H1 (cell line): ENCODE results near the gene IL17D. TPM values are rescaled to one million over a fixed set of nuclear protein-coding genes. Genes with fewer than 3 reads are reported as not detected.

Source experiments
- CTCF ChIA-PET: fragments of 300-600 bp; sonication (Branson Sonifier 250); formaldehyde crosslinking; loops from one replicate; lab custom pipeline; 2021; ENCODE audit not compliant: partially characterized antibody; lab: Charles Lee
- POLR2A ChIA-PET: fragments of 300-600 bp; sonication (Branson Sonifier 250); formaldehyde crosslinking; loops from one replicate; lab custom pipeline; 2021; ENCODE audit warnings: inconsistent platforms; ENCODE audit not compliant: partially characterized antibody; lab: Charles Lee
- DNase-seq, 2 experiments: peaks; one replicate each; pipeline versions ENCODE4 v3.0.0 to v3.0.0-alpha.2; 2010 to 2022; ENCODE audit warnings: low spot score in 2 of 2, low read depth in 1 of 2, mixed read lengths in 1 of 2
- FAIRE-seq: peaks from 2 replicates; lab custom pipeline; 2011; peaks lifted over from hg19 to GRCh38; lab: Jason Lieb, UNC
- H2AFZ ChIP-seq: 2 replicates; pipeline ENCODE4 v1.8.1; 2012; ENCODE audit warnings: low read length, inconsistent platforms
- H2AK5ac ChIP-seq: 2 replicates; pipeline ENCODE4 v1.6.1; 2013; ENCODE audit warnings: low read depth, low read length
- H2BK120ac ChIP-seq: replicated peaks from 2 replicates; pipeline ENCODE3; 2013; ENCODE audit warnings: low read depth, low read length, inconsistent platforms
- H2BK12ac ChIP-seq: 2 replicates; pipeline ENCODE4 v1.6.1; 2013; ENCODE audit warnings: low read depth, low read length
- H2BK15ac ChIP-seq: 2 replicates; pipeline ENCODE4 v1.6.1; 2013; ENCODE audit warnings: low read length
- H2BK20ac ChIP-seq: 2 replicates; pipeline ENCODE4 v1.6.1; 2013; ENCODE audit warnings: low read length
- H2BK5ac ChIP-seq: 2 replicates; pipeline ENCODE4 v1.6.1; 2013; ENCODE audit warnings: low read depth, low read length
- H3K14ac ChIP-seq: 2 replicates; pipeline ENCODE4 v1.6.1; 2013; ENCODE audit warnings: inconsistent platforms; ENCODE audit not compliant: insufficient read length
- H3K18ac ChIP-seq: 2 replicates; pipeline ENCODE4 v1.6.1; 2013; ENCODE audit warnings: low read length; ENCODE audit errors: extremely low read depth
- H3K23ac ChIP-seq: 2 replicates; pipeline ENCODE4 v1.6.1; 2013; ENCODE audit warnings: inconsistent platforms; ENCODE audit not compliant: insufficient read length
- H3K23me2 ChIP-seq: 2 replicates; pipeline ENCODE4 v1.6.1; 2013; ENCODE audit warnings: low read depth, low read length
- H3K27ac ChIP-seq: 2 replicates; pipeline ENCODE4 v1.6.1; 2011; ENCODE audit warnings: low read depth, low read length, inconsistent platforms
- H3K27me3 ChIP-seq, 4 experiments: replicated peaks in 1 of 4; 1 replicate in 1 of 4; 2 replicates in 3 of 4; pipeline versions ENCODE4 v1.6.1 to v1.8.1; 2011 to 2013; ENCODE audit warnings: low read length in 3 of 4, mild to moderate bottlenecking in 3 of 4, inconsistent platforms in 2 of 4, mixed read lengths in 2 of 4, moderate library complexity in 1 of 4; ENCODE audit not compliant: control insufficient read depth in 3 of 4, insufficient read depth in 3 of 4; ENCODE audit errors: extremely low read depth in 1 of 4
- H3K36me3 ChIP-seq, 4 experiments: 2 replicates each; pipeline versions ENCODE4 v1.6.1 to v1.8.1; 2011 to 2013; ENCODE audit warnings: mild to moderate bottlenecking in 4 of 4, low read length in 3 of 4, moderate library complexity in 2 of 4, control low read depth in 1 of 4, inconsistent platforms in 1 of 4; ENCODE audit not compliant: insufficient read depth in 4 of 4, control insufficient read depth in 2 of 4
- H3K4ac ChIP-seq: replicated peaks from 2 replicates; pipeline ENCODE3; 2013; ENCODE audit warnings: low read length, low read depth, mixed read lengths, inconsistent platforms; ENCODE audit not compliant: insufficient read length
- H3K4me1 ChIP-seq, 4 experiments: replicated peaks in 1 of 4; 1 replicate in 1 of 4; 2 replicates in 3 of 4; pipeline versions ENCODE4 v1.6.1 to v1.8.1; 2011 to 2013; ENCODE audit warnings: low read length in 3 of 4, inconsistent platforms in 2 of 4, mixed read lengths in 1 of 4; ENCODE audit not compliant: insufficient read depth in 4 of 4, control insufficient read depth in 3 of 4
- H3K4me2 ChIP-seq, 2 experiments: 2 replicates each; pipeline versions ENCODE4 v1.6.1 to v1.8.1; 2011 to 2013; ENCODE audit warnings: low read depth in 2 of 2, low read length in 2 of 2, control low read depth in 1 of 2, inconsistent platforms in 1 of 2, mild to moderate bottlenecking in 1 of 2; ENCODE audit not compliant: insufficient read depth in 1 of 2
- H3K4me3 ChIP-seq, 4 experiments: fragments of 200-600, 300-600 bp in 1 of 4; sonication (generic), shearing (Covaris generic), sonication (Bioruptor Twin) in 1 of 4; 2 replicates each; pipeline versions ENCODE4 v1.5.1 to v1.8.1; 2011 to 2016; ENCODE audit warnings: low read length in 4 of 4, low read depth in 3 of 4, control low read depth in 2 of 4, inconsistent platforms in 2 of 4, mild to moderate bottlenecking in 2 of 4, mixed read lengths in 1 of 4, moderate library complexity in 1 of 4; ENCODE audit not compliant: insufficient read depth in 2 of 4; ENCODE audit errors: extremely low read depth in 1 of 4
- H3K56ac ChIP-seq: replicated peaks from 2 replicates; pipeline ENCODE3; 2013; ENCODE audit warnings: low read depth, mild to moderate bottlenecking, mixed read lengths, low read length, inconsistent platforms; ENCODE audit not compliant: insufficient read length
- H3K79me1 ChIP-seq: 2 replicates; pipeline ENCODE4 v1.6.1; 2013; ENCODE audit warnings: low read depth, low read length, control low read depth
- H3K79me2 ChIP-seq, 2 experiments: 2 replicates each; pipeline versions ENCODE4 v1.6.1 to v1.8.1; 2012 to 2013; ENCODE audit warnings: low read length in 2 of 2, mild to moderate bottlenecking in 2 of 2, inconsistent platforms in 1 of 2; ENCODE audit not compliant: insufficient read depth in 2 of 2, control insufficient read depth in 1 of 2
- H3K9ac ChIP-seq, 4 experiments: replicated peaks in 1 of 4; 1 replicate in 1 of 4; 2 replicates in 3 of 4; pipeline versions ENCODE4 v1.6.1 to v1.8.1; 2011 to 2013; ENCODE audit warnings: low read depth in 3 of 4, low read length in 3 of 4, control low read depth in 2 of 4, mild to moderate bottlenecking in 2 of 4, moderate library complexity in 2 of 4, inconsistent platforms in 1 of 4; ENCODE audit errors: extremely low read depth in 1 of 4
- H3K9me3 ChIP-seq, 2 experiments: 2 replicates each; pipeline versions ENCODE4 v1.6.1 to v1.8.1; 2012 to 2013; ENCODE audit warnings: mild to moderate bottlenecking in 2 of 2, moderate library complexity in 2 of 2, control low read depth in 1 of 2, inconsistent platforms in 1 of 2, low read depth in 1 of 2, low read length in 1 of 2, mixed read lengths in 1 of 2; ENCODE audit not compliant: insufficient read depth in 2 of 2
- H4K20me1 ChIP-seq, 2 experiments: replicated peaks in 1 of 2; 2 replicates each; pipeline versions ENCODE3 to v1.8.1; 2011 to 2013; ENCODE audit warnings: inconsistent platforms in 2 of 2, low read length in 2 of 2, mild to moderate bottlenecking in 1 of 2; ENCODE audit not compliant: insufficient read depth in 2 of 2, control insufficient read depth in 1 of 2
- H4K5ac ChIP-seq: 2 replicates; pipeline ENCODE4 v1.6.1; 2013; ENCODE audit warnings: low read length, low read depth, mixed read lengths, inconsistent platforms; ENCODE audit not compliant: insufficient read length
- H4K8ac ChIP-seq: 2 replicates; pipeline ENCODE4 v1.8.0; 2013; ENCODE audit warnings: mild to moderate bottlenecking, moderate library complexity, low read length, inconsistent platforms; ENCODE audit not compliant: insufficient read depth; ENCODE audit errors: extremely low read depth
- H4K91ac ChIP-seq: replicated peaks from 2 replicates; pipeline ENCODE3; 2013; ENCODE audit warnings: low read length, mixed read lengths, inconsistent platforms; ENCODE audit not compliant: insufficient read length
- ASH2L ChIP-seq: fragments of 200-600, 300-600 bp; sonication (generic); IDR thresholded peaks from one replicate; pipeline ENCODE4 v1.7.1; 2017; ENCODE audit warnings: low read length
- CBX8 ChIP-seq: fragments of 300-800, 300-1000 bp; sonication (generic); IDR thresholded peaks from 2 replicates; pipeline ENCODE4 v1.7.1; 2016; ENCODE audit warnings: low read depth, low read length, borderline replicate concordance
- GTF2F1 ChIP-seq: IDR thresholded peaks from 2 replicates; pipeline ENCODE4 v1.6.1; 2012; ENCODE audit warnings: low read depth, low read length, improper control_type of control experiment, borderline replicate concordance
- JUN ChIP-seq: IDR thresholded peaks from 2 replicates; pipeline ENCODE4 v1.6.1; 2011; ENCODE audit warnings: low read depth, mild to moderate bottlenecking, improper control_type of control experiment, low read length
- MAX ChIP-seq: IDR thresholded peaks from 2 replicates; pipeline ENCODE4 v1.6.1; 2012; ENCODE audit warnings: inconsistent platforms
- RFX5 ChIP-seq: IDR thresholded peaks from 2 replicates; pipeline ENCODE4 v1.6.1; 2011; ENCODE audit warnings: low read depth, low read length, improper control_type of control experiment, borderline replicate concordance
- SIX5 ChIP-seq: IDR thresholded peaks from 2 replicates; pipeline ENCODE4 v1.6.1; 2011; ENCODE audit warnings: mild to moderate bottlenecking, low read depth, low read length
- TBP ChIP-seq: IDR thresholded peaks from 2 replicates; pipeline ENCODE4 v1.6.1; 2011; ENCODE audit warnings: low read depth, low read length, improper control_type of control experiment
- WGBS, 2 experiments: shearing (Covaris generic) in 1 of 2; methylation state at CpG; one replicate each; pipeline versions ENCODE4 v1.1.6 to v1.1.7; 2013 to 2015; ENCODE audit warnings: low lambda C conversion rate in 2 of 2, mixed read lengths in 2 of 2, inconsistent platforms in 1 of 2, low coverage in 1 of 2, missing lambda C conversion rate in 1 of 2; ENCODE audit not compliant: insufficient replicate concordance in 2 of 2, insufficient coverage in 1 of 2, insufficient read length in 1 of 2; ENCODE audit errors: extremely low coverage in 1 of 2, missing lambda C conversion rate in 1 of 2; 5-methylcytosine and 5-hydroxymethylcytosine counted together
- polyA plus RNA-seq, 7 experiments: library from polyadenylated mRNA; depleted of rRNA in 3 of 7; stranded (reverse) in 5 of 7; unstranded in 2 of 7; fragments of >200 nt in 5 of 7; fragments of 200-250 nt in 2 of 7; gene quantifications; 1 replicate in 5 of 7; 2 replicates in 1 of 7; 4 replicates in 1 of 7; pipeline versions ENCODE4 v1.2.1 to v1.2.3, GENCODE V29; 2011 to 2013; ENCODE audit warnings: missing spikeins in 2 of 7, mixed read lengths in 2 of 7
- total RNA-seq: library from RNA; stranded (reverse); fragmentation: NEBNext Ultra II Directional; extraction: Animal tissue kit (Norgen Biotek cat#: 25700); gene quantifications from 2 replicates; pipeline ENCODE4 v1.2.1, GENCODE V29; 2021

The IL17D gene
- total and polyA plus RNA-seq, 2 of the 8 experiments (the other 6 are each of a cell fraction or from before 2014, with no cell fraction given): 0.56 to 0.59 TPM

GRCh38 chr13:20669162-20669561 lies 34.3 kb upstream of the IL17D start:
- no peaks in the 10 kb centered on the region for H4K20me1 ChIP-seq
- H3K23ac ChIP-seq: no peak overlapping the region
- ChIA-PET POLR2A (no interaction called here), CTCF (interaction anchor here (0.6 to 0.8 kb wide), 2 partner anchors 53 to 176 kb away, joined by 3 to 4 read pairs; no protein-coding TSS in a partner anchor)
- H3K4me2 ChIP-seq: no peak overlapping the region
- H2BK15ac ChIP-seq: no peak overlapping the region
- no peaks in the 10 kb centered on the region for H3K27me3 ChIP-seq
- H3K4me3 ChIP-seq: no peak overlapping the region
- no peak overlapping the region for H3K4ac ChIP-seq
- no peak overlapping the region for H2AK5ac ChIP-seq
- H3K79me2 ChIP-seq: no peaks in the 10 kb centered on the region
- no peak overlapping the region for H3K27ac ChIP-seq
- TF ChIP-seq TBP (no peak), GTF2F1 (no peak), ASH2L (no peak), MAX (no peak), CBX8 (no peak), SIX5 (no peak), JUN (no peak), RFX5 (no peak)
- DNase-seq (no peak), FAIRE-seq (no peak)
- no peak overlapping the region for H3K18ac ChIP-seq
- H4K8ac ChIP-seq: no peak overlapping the region
- H2BK120ac ChIP-seq: no peak overlapping the region
- no peaks in the 10 kb centered on the region for H3K79me1 ChIP-seq
- no peak overlapping the region for H3K9ac ChIP-seq
- no peak overlapping the region for H4K91ac ChIP-seq
- H2AFZ ChIP-seq: no peak overlapping the region
- whole genome bisulfite sequencing, 2 experiments: 88% methylated on average over 4 of the region's 5 CpGs; no CpG with 5 or more reads in 1 of the 2 experiments
- H2BK12ac ChIP-seq: no peak overlapping the region
- no peak overlapping the region for H3K56ac ChIP-seq
- H3K9me3 ChIP-seq: no peaks in the 10 kb centered on the region
- H3K14ac ChIP-seq: no peak overlapping the region
- no peaks in the 10 kb centered on the region for H3K36me3 ChIP-seq
- H3K23me2 ChIP-seq: no peaks in the 10 kb centered on the region
- H4K5ac ChIP-seq: no peak overlapping the region
- H2BK20ac ChIP-seq: no peak overlapping the region
- H2BK5ac ChIP-seq: no peak overlapping the region
- no peaks in the 10 kb centered on the region for H3K4me1 ChIP-seq
